GM21526 (cell line): ENCODE measurements around the gene ADCK1.
"Not testable (repeated sequence)": the region's sequence is repeated elsewhere in the genome, so short reads cannot be mapped to it uniquely, and the experiment has no call there.

Source experiments
- ATAC-seq: cut with Tn5 transposase; IDR thresholded peaks from one replicate; pipeline ENCODE4 v1.9.1; 2021; ENCODE audit warnings: moderate library complexity; ENCODE audit not compliant: unreplicated experiment, low FRiP score

The ADCK1 gene, protein sequence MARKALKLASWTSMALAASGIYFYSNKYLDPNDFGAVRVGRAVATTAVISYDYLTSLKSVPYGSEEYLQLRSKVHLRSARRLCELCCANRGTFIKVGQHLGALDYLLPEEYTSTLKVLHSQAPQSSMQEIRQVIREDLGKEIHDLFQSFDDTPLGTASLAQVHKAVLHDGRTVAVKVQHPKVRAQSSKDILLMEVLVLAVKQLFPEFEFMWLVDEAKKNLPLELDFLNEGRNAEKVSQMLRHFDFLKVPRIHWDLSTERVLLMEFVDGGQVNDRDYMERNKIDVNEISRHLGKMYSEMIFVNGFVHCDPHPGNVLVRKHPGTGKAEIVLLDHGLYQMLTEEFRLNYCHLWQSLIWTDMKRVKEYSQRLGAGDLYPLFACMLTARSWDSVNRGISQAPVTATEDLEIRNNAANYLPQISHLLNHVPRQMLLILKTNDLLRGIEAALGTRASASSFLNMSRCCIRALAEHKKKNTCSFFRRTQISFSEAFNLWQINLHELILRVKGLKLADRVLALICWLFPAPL

DNA sequence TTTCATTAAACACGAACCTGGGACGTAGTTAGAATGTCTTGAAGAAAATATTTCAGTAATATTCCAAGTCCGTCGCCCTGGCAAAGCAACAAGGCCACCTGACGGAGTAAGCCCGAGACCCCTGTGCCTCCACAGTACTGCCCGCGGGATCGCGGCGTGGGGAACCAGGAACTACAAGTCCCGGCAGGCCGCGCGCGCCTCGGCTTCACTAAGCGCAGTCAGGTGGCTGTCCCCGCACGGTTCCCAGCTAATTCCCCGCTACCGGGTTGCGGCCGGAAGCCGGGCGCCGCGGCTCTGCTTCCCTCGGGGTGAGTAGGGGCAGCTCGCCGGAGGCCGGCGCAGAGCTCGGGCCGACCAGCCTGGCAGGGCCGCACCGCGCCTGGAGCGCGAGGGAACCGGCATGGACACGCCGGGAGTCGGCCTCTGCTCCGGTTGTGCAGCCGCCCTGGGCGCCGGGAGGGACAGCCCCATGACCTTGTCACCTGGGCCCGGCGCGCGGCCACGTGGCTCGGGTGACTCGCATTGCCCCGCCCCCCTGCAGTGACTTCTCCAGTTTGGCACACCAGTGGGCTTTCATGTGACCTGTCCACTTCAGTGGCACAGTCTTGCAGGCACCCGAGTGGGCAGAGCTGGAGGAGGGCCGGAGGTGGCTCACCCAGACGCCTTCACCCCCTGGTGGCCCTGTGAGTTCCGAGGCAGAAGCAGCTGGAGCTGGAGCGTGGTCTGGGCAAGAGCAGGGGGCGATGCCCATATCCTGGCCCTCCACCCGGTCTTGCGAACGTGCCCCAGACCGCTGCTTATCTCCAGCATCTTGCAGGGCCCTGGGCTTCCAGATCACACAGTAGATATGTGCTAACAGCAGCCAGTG is at the start of gene ADCK1:
TSS of gene ADCK1 (plus strand) at position 247 of the 868 bp plus-strand sequence. CDS start 18,870 bp downstream, outside the sequence.
- peak; percentile 93 for ATAC-seq

DNA sequence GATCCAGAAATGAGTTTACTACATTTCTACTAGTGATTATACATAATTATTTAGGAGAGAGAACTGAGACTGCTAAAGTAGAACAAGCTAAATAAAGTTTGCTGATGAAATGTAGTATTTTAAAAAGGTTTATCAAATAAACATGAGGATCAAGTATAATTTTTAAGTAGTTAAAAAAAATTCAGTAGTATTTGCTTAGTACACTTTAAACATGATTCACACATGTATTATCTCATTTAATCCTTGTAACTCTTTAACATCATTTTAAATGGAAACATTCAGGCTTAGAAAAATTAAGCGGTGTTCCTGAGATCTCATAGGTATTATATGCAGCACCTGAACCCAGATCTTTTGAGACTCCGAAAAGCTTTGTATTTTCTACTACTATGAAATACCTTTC is 47.6 kb upstream of the ADCK1 start:
- ATAC-seq: no peak

DNA sequence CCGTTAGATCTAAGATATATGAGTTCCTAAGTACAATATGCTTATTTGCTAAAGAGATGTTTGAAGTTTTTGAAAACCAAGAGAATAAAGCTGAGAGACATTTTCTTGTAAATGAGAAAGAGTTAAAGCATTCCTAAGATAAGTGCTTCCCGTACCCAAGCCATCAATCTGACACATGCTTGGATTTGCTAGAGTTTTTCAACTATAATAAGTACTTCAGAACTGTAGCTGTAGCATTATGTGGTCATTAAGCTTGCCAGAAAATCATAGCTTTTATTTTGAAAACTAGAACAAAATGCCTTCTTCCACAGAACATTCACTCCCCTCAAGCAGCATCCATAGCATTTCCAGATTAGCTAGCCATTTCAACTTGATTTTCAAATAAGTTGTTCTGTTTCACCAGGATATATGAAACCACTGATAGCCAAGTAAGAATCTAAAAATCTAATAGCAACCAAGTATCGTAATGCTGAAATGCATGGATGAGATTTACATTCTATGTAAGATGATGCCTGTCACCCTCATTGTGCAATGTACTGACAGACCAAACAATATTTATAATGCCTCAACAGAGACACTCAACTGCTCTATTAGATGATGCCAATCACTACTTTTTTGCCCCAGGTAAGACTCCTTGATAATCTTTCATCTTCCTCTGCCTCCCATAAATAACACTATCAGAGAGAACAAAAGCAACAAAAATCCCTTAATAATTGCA is 47.0 kb upstream of the ADCK1 start:
- no peak for ATAC-seq

DNA sequence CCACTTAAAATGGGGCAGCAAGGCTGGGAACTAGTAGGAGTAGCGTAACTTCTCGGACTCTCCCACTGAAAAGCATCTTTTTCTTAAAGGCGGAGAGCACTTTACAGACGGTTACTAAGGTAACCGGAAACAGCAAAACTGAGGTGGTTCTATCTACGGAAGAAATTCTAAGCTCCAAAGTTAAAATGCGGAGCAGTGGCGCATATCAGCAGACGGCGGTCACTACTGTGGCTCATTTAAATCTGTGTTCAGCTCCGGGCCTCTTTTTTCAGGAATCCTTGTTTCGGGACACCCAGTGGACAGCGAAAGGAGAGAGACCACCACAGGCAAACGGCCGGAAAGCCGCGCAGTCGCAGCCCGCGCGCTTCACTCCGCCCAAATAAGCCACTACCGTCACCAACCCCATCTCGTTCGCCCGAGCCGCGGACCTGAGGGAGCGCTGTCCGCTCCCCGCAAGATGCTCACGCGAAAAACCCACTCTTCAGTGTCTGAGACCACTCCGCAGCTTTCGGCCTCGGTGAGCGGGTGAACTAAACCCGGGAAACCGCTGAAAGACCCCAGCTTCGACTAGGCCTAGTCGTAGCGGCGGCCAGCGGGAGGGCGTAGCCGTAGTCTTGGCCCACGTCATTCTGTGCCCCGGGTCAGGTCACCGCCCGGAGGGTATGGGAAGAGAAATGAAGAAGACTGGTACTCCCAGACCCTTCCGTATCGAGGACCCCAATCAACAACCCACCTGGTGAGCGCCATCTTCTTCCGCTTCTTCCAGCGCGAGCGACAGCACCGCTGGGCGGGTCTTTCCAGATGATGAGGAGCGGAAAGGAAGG is 39.3 kb upstream of the ADCK1 start, which contains the start of gene SNW1:
TSS of gene SNW1 (minus strand) at position 776 of the 824 bp plus-strand sequence. CDS start at position 747, 29 bp downstream.
- ATAC-seq: peak; percentile 96

DNA sequence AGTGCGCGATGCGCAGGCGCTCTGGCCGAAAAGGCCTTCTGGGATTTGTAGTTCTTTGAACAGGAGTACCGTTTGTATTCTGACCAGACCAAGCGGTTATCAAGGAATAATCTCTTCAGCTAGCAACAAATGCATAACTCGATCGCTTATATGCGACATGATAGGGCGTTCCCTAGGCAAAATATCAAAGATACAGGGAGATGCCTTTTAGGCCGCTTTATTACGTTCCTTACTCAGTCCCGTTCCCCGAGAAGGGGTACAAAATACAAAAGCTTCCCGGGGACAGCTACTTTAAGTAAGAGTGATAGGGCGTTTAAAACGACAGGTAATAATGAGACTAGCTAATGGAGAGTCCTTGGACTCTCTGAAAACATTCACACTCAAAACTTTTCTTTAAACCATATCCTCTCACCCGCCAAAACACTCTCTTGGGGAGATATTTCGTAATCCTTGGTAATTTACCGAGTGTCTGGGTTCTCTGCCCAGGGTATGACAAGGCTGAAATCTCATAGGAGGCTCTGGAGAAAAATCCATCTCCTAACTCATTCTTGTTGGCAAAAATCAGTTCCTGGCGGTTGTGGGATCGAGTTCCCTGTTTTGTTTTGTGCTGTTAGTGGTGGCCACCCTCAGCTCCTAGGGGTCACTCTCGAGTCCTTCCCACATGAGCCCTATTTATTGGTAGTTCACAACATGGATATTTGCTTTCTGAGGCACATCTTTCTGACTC is 38.5 kb upstream of the ADCK1 start:
- ATAC-seq: peak; percentile 26

DNA sequence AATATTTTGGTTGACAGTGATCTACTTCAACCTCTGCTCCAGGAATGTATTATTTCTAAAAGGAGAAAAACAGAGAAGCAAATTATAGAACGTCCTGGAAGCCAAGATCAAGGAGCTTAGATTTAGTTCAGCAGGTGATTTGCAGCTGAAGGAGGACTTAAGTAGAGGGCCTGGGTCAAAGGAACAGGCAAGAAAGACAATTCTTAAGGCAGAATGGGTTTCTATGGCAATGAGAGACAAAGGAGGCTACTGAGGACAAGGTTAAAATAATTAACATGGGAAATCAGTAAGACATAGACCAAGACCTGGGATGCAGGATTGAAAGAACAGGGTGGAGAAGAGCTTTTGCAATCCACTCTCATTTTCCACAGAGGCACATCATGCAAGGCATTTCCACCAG is 36.6 kb upstream of the ADCK1 start:
- no peak for ATAC-seq

DNA sequence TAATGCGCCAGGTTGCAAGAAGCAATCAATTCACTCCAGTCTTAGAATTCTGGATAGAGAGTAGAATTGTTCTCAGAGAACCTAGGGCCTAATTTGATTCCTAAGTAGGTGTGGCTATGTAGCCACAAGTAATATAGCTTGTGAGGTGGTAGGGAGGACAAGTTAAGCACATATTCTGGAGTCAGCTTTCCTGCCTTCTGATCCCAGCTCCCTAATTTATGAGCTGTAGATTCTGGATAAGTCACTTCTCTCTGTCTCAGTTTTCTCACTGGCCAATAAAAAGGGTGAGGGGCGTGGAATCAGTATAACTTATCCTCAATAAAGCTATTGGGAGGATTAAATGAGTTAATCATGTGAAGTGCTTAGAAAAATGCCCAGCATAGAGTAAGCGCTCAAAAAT is 35.9 kb upstream of the ADCK1 start:
- ATAC-seq: no peak

DNA sequence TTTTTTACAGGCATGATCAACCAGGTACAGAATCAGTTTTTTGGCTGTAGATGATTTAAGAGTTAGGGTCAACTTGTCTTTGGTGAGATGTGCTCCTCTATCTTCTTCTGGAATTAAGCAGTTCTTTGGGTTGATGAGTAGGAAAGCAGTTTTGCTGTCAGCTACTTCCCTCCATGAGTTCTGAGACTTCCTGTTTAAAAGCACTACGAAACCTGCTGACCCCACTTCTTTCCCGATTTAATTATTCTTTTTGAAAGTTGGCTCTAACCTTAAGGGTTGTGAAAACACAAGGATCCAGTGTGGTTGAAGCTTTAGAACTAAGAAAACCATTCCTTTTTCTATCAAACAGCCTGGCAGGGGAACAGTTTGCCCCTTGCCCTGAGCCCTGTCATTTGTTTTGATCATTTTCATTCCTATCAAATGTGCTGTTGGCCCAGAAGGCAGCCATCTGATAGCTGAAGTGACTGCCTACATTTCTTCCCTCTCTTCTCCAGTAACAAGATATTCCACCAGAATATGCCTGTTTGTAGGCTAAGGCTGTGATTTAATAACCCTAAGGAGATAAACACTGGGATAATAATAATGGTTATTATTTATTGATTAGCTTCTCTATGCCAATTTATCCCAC is 31.4 kb upstream of the ADCK1 start:
- not testable (repeated sequence) for ATAC-seq

DNA sequence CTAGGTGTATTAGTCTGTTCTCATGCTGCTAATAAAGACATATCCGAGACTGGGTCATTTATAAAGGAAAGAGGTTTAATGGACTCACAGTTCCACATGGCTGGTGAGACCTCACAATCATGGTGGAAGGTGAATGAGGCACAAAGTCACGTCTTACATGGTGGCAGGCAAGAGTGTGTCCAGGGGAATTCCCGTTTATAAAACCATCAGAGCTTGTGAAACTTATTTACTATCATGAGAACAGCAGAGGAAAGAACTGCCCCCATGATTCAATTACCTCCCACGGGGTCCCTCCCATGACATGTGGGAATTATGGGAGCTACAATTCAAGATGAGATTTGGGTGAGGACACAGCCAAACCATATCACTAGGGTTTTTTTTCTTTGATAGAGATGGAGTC is 25.9 kb upstream of the ADCK1 start:
- ATAC-seq: not testable (repeated sequence)

DNA sequence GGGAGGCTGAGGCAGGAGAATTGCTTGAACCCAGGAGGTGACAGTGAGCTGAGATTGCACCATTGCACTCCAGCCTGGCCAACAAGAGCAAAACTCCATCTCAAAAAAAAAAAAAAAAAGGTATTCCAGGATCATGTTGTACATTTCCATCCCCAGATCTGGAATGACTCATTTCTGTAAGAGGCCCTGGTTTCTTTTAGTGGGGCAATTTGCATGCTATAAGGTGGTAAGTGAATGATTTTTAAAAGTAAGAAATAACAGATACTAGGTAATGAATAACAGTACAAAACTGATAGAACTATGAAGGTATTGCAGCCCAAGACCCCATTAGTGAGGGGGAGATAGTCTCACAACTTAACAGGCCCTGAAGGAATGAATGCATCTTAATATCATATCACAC is 17.7 kb upstream of the ADCK1 start:
- ATAC-seq: no peak

DNA sequence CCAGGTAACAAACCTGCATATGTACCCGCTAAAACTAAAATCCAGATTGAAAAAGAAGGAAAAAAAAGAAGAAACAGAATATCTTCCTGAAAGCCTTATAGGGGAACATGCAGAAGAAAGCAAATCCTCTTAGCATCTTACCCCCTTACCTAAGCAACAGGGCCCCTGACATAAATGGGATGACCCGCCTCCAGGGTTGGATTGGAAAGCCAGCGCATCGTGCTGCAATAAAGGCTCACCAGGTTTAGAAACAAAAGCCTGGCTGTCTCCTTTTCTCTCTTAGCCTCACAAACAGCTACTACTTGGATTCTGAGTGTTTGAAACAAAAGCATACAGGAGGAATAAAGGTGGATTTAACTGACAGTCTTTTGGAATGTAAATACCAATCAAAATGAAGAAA is 13.8 kb upstream of the ADCK1 start:
- no peak for ATAC-seq

DNA sequence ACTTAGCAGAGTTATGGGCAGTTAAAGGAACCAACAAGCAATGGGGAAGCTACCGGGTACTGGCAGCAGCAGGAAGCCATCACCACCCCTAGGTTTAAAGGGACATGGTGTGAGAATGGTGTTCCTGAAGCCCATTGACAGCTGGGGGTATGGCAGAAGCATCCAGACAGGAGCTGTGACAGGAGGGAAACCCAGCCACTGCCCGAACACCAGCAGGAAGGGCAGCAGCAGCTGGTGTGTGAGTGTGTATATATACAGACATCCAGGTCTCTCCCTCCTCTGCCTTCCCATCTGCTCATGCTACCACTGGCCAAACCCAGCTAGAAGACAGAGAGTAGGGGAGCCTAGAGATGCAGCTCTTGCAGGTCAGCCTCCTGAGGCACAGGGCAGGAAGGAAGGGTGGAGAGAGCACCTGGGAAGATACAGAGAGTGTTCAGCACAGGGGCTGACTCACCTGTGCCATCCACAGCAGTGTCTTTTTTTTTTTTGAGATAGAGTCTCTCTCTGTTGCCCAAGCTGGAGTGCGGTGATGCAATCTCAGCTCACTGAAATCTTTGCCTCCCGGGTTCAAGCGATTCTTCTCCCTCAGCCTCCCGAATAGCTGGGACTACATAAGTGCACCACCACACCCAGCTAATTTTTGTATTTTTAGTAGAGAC is 9.2 kb upstream of the ADCK1 start:
- ATAC-seq: no peak

DNA sequence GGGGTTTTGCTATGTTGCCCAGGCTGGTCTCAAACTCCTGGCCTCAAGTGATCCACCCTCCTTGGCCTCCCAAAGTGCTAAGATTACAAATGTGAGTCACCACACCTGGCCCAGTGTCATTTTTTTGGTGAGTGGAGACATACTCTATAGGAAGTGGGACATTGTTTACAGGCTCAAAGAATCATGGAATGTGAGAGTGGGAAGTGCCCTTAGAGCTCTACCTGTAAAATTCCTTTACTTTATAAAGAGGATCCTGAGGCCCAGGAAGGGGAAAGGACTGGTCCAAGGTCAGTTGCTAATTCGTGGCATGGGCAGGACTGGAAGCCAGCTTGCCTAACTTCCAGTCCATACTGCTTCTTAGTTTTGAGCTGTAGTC is 8.7 kb upstream of the ADCK1 start:
- ATAC-seq: no peak

DNA sequence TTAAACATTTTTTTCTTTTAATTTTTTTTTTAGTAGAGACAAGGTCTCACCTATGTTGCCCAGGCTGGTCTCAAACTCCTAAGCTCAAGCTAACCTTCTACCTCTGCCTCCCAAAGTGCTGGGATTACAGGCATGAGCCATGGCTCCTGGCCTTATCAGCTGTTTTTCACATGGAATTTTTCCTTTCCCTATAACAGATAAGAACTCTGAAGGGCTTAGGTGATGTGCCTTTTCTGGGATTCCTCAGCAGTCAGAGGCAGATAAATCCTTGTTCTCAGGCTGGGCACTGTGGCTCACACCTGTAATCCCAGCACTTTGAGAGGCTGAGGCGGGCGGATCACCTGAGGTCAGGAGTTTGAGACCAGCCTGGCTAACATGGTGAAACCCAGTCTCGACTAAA is 6.7 kb upstream of the ADCK1 start:
- not testable (repeated sequence) for ATAC-seq

DNA sequence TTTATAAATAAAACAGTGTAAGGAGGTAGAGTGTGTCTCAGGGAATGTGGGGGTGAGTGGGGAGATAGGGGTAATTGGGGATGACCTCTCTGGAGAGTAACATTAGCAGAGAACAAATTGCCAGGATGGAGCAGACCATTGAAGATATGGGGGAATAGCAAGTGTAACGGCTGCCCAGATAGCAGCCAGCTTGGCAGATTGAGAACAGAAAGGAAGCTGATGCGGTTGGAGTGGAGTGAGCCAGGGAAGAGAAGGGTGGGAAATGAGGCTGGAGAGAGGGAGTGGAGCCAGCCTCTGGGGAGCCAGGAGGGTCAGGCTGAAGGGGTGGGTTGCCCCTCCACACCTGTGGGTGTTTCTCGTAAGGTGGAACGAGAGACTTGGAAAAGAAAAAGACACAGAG is 5.6 kb upstream of the ADCK1 start:
- ATAC-seq: no peak

DNA sequence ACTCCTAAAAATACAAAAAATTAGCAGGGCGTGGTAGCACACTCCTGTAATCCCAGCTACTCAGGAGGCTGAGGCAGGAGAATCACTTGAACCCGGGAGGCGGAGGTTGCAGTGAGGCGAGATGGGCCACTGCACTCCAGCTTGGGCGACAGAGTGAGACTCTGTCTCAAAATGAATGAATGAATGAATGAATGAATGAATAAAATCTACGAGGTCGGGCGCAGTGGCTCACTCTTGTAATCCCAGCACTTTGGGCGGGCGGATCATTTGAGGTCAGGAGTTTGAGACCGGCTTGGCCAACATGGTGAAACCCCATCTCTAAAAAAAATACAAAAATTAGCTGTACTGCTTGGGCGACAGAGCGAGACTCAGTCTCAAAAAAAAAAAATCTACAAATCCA is 453 bp upstream of the ADCK1 start:
- ATAC-seq: not testable (repeated sequence)

DNA sequence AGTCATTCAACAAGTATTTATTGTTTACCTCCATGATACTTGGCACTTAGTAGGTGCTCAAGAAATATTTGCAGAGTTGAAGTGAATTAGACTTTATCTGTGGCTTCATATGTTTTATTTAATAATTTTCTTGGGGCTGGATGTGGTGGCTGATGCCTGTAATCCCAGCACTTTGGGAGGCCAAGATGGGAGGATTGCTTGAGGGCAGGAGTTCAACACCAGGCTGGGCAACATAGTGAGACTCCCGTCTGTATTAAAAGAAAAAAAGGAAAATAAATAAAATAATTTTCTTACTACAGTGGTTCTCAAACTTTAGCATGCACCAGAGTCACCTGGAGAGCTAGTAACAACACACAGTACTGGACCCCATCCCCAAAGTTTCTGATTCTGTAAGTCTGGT is 905 bp downstream of the ADCK1 start:
- ATAC-seq: no peak

DNA sequence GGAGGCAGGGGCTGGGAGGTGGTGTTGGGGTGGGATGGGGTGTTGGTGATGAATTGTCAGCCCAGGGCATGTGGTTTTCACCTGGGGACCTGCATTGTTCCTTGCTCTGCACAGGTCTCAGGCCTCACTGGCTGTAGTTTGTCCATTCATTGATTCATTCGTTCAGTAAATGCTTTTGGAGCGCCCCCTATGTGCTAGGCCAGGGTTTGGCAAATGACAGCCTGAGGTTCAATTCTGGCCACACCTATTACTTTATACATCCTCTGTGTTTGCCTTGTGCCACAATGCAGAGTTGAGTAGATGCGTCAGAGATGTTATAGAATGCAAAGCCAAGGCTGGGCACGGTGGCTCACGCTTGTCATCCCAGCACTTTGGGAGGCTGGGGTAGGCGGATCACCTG is 4.7 kb downstream of the ADCK1 start:
- no peak for ATAC-seq
